ENCODE data around the gene TXLNB.
"Not testable (repeated sequence)": the region's sequence is repeated elsewhere in the genome, so short reads cannot be mapped to it uniquely, and the experiment has no call there.

Gene TXLNB

DNA sequence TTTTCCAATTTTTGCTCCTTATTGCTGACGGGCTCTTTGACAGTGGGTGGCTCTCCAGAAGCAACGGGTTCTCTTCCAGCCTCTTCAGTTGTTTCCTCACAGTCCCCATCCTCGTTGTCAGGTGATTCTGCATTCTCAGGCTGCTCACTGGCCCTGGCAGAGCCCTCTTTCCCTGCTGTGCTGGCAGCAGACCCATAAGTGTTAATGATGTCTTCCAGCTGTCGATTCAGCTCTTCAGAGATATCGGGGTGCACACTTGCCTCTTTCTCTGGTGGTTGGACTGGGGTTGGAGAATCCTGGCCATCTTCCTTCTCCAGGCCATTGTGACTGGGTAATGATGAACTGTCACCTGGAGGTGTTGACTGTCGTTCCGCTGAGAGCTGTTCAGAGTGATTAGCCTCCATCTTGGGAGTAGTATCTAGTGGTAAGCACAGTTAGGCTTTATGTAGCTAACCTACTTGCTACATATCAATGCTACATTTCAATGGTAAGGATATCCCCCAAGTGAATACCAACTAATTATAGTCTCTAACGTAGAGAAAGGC, 3.2 kb downstream of the TXLNB start:
- Histone ChIP-seq H3K4me3 (ENCODE audit: low read length) (no peak overlapping the region), H3K36me3 (replicated peaks; ENCODE audit: low read depth, low read length) (peaks cover 9% of the 10 kb centered on the region), H2AFZ (ENCODE audit: low read depth, low read length) (no peak overlapping the region), H3K4me1 (ENCODE audit: low read length) (peaks cover 47% of the 10 kb centered on the region), H3K27ac (ENCODE audit: low read length) (no peak overlapping the region), H3K79me2 (ENCODE audit: low read length) (no peaks in the 10 kb centered on the region), H3K27me3 (ENCODE audit: low read depth, low read length) (no peaks in the 10 kb centered on the region), H4K20me1 (ENCODE audit: insufficient read depth, low read length) (no peaks in the 10 kb centered on the region), H3K9me3 (ENCODE audit: insufficient read depth, low read length) (no peaks in the 10 kb centered on the region), H3K4me2 (ENCODE audit: low read length) (no peak overlapping the region), H3K9ac (ENCODE audit: low read length) (no peak overlapping the region)
- no peak for TF ChIP-seq EZH2phosphoT487 (IDR thresholded peaks at IDR 0.05; ENCODE audit: low read depth)
- no peak for TF ChIP-seq CTCF (IDR thresholded peaks at IDR 0.05; ENCODE audit: low read depth, low read length)

DNA sequence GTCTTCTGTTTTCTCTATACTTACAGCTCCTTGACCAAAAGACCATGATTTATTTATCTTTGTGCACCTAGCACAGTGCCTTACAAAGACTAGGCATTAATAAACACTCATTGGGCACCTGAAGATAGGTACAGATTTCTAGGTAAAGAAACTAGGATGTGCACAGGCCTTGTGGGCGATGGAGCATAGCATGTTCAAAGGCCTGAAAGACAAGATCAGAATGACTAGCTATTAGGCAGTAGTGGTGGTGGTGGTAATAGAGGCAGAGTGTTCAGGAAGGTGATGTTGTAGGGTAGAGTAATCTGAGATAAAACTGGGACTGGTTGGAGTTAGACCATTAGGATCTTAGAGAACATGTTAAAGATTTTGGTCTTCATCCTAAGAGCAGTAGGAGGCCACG, 3.9 kb downstream of the TXLNB start:
- Histone ChIP-seq H3K4me3 (ENCODE audit: low read length) (no peak overlapping the region), H3K79me2 (ENCODE audit: low read length) (no peaks in the 10 kb centered on the region), H3K27me3 (ENCODE audit: low read depth, low read length) (no peaks in the 10 kb centered on the region), H3K9ac (ENCODE audit: low read length) (no peak overlapping the region), H2AFZ (ENCODE audit: low read depth, low read length) (no peak overlapping the region), H3K4me1 (ENCODE audit: low read length) (peaks cover 40% of the 10 kb centered on the region), H3K9me3 (ENCODE audit: insufficient read depth, low read length) (no peaks in the 10 kb centered on the region), H3K27ac (ENCODE audit: low read length) (no peak overlapping the region), H3K36me3 (replicated peaks; ENCODE audit: low read depth, low read length) (peaks cover 9% of the 10 kb centered on the region), H4K20me1 (ENCODE audit: insufficient read depth, low read length) (no peaks in the 10 kb centered on the region), H3K4me2 (ENCODE audit: low read length) (no peak overlapping the region)
- TF ChIP-seq CTCF (IDR thresholded peaks at IDR 0.05; ENCODE audit: low read depth, low read length), result no peak
- TF ChIP-seq EZH2phosphoT487 (IDR thresholded peaks at IDR 0.05; ENCODE audit: low read depth), result no peak

DNA sequence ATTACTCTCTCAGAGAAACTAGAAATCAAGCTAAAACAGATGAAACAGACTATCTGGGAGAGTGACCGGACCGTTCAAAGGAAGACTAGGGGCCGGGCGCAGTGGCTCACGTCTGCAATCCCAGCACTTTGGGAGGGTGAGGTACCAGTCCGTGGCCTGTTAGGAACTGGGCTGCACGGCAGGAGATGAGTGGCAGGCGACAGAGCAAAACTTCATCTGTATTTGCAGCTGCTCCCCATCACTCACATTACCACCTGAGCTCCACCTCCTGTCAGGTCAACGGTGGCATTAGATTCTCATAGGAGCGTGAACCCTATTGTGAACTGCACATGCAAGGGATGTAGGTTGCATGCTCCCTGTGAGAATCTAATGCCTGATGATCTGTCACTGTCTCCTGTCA, 5.4 kb downstream of the TXLNB start:
- H3K27ac ChIP-seq (ENCODE audit: low read length); H3K4me3 ChIP-seq (ENCODE audit: low read length); H2AFZ ChIP-seq (ENCODE audit: low read depth, low read length); H3K36me3 ChIP-seq (replicated peaks; ENCODE audit: low read depth, low read length); H3K9me3 ChIP-seq (ENCODE audit: insufficient read depth, low read length); H3K27me3 ChIP-seq (ENCODE audit: low read depth, low read length); H4K20me1 ChIP-seq (ENCODE audit: insufficient read depth, low read length); H3K9ac ChIP-seq (ENCODE audit: low read length); H3K79me2 ChIP-seq (ENCODE audit: low read length); H3K4me2 ChIP-seq (ENCODE audit: low read length): not testable (repeated sequence)
- peaks cover 26% of the 10 kb centered on the region for H3K4me1 ChIP-seq (ENCODE audit: low read length)

DNA sequence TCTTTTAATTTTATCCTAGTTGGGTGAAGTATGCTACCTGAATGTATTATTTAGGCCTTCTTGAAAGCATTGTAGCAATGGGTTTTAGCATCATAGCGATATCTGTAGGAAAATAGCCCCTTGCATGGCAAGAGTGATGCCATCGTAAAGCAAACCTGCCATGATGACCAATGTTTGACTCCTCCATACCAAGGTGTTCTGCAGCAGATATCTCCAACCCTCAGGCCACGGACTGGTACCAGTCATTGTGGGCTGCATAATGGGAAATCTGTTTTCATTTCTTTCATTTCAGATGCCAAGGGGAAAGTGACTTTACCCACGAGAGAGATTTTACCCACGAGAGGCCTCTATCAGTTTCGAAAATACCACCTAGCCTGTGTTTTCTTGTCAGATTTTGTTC, 6.2 kb downstream of the TXLNB start:
- TF ChIP-seq EZH2phosphoT487 (IDR thresholded peaks at IDR 0.05; ENCODE audit: low read depth), result no peak
- no peak for TF ChIP-seq CTCF (IDR thresholded peaks at IDR 0.05; ENCODE audit: low read depth, low read length)
- Histone ChIP-seq H3K79me2 (ENCODE audit: low read length) (no peaks in the 10 kb centered on the region), H4K20me1 (ENCODE audit: insufficient read depth, low read length) (no peaks in the 10 kb centered on the region), H3K4me3 (ENCODE audit: low read length) (no peak overlapping the region), H3K9me3 (ENCODE audit: insufficient read depth, low read length) (no peaks in the 10 kb centered on the region), H3K27me3 (ENCODE audit: low read depth, low read length) (no peaks in the 10 kb centered on the region), H2AFZ (ENCODE audit: low read depth, low read length) (no peak overlapping the region), H3K27ac (ENCODE audit: low read length) (no peak overlapping the region), H3K4me2 (ENCODE audit: low read length) (no peak overlapping the region), H3K4me1 (ENCODE audit: low read length) (peaks cover 25% of the 10 kb centered on the region), H3K9ac (ENCODE audit: low read length) (no peak overlapping the region), H3K36me3 (replicated peaks; ENCODE audit: low read depth, low read length) (peaks cover 9% of the 10 kb centered on the region)

DNA sequence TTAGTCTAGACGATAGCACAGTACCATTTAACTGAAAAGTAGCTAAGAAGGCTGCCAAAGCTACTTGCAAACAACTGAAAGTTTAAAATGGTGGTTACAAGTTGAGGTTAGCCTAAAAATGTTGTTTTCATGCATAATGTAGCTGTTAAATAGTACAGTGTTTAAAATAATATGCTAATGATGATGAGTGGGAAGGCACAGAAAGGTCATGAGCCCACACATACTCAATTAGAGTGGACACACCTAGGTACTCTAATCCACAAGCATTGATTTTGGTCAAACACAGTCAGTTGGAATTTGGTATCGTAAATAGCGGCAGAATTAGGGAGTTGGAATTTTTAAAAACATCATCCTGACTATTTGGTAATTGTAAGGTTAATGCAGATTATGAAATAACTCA, 7.0 kb downstream of the TXLNB start:
- Histone ChIP-seq H3K9ac (ENCODE audit: low read length) (no peak overlapping the region), H3K4me1 (ENCODE audit: low read length) (peaks cover 25% of the 10 kb centered on the region), H3K4me3 (ENCODE audit: low read length) (no peak overlapping the region), H3K79me2 (ENCODE audit: low read length) (no peaks in the 10 kb centered on the region), H3K4me2 (ENCODE audit: low read length) (no peak overlapping the region), H3K36me3 (replicated peaks; ENCODE audit: low read depth, low read length) (peaks cover 9% of the 10 kb centered on the region), H4K20me1 (ENCODE audit: insufficient read depth, low read length) (no peaks in the 10 kb centered on the region), H3K27ac (ENCODE audit: low read length) (no peak overlapping the region), H3K27me3 (ENCODE audit: low read depth, low read length) (no peaks in the 10 kb centered on the region), H3K9me3 (ENCODE audit: insufficient read depth, low read length) (no peaks in the 10 kb centered on the region), H2AFZ (ENCODE audit: low read depth, low read length) (no peak overlapping the region)
- TF ChIP-seq EZH2phosphoT487 (IDR thresholded peaks at IDR 0.05; ENCODE audit: low read depth) (no peak), CTCF (IDR thresholded peaks at IDR 0.05; ENCODE audit: low read depth, low read length) (no peak)
